ENCODE results near the gene NUCKS1. TPM values are rescaled to one million over a fixed set of nuclear protein-coding genes. Genes with fewer than 3 reads are reported as not detected.
A peak's percentile ranks its signal among the peaks of the same experiment; 100 is the strongest.

The NUCKS1 gene
- total RNA-seq, 3 donors from 2014 or later: 84.5 to 107 (median 93.4) TPM

DNA sequence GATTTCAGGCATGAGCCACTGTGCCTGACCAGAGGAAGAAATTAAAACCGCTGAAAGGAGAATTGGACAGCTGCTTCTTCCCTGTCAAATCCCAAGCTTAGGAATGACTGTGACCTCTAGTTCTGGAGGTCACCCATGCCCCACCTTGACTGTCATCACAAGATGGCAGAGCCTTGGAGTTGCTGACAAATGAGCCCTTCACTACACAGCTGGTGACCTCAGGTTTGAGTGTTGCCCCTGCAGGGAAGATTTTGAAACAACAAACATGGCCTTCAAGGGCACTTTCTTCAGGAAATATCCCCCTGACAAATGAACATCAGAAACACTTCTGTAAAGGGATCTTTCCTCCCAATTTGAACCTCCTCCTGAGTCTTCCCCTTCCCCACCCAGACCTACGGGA lies 62.7 kb downstream of the NUCKS1 start:
- H3K36me3 Mint-ChIP-seq (ENCODE audit: insufficient read depth): no peaks in the 10 kb centered on the region
- DNase-seq: no peak

DNA sequence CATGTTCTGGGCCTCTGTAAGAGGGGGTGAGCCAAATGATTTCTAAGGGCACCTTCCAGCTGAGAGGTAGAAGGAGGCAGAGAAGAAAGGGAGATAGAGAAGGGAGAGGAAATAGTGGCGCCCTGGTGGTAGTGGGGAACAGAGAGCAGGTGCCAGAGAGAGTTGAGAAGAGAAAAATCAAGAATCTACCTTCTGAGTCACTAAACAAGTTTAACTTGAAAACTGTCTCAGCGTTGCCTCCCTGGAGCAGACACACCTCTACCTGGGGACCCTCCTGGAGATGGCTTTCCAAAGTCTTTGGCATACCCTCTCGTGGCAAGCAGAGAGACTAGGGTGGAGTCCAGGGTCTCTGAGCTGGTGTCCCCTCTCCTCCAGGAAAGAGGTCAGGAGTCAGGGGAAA lies 68.6 kb downstream of the NUCKS1 start:
- Mint-ChIP-seq H3K36me3 (ENCODE audit: insufficient read depth) (no peaks in the 10 kb centered on the region), H3K27me3 (ENCODE audit: low read depth) (peaks cover 8% of the 10 kb centered on the region), H3K9me3 (no peaks in the 10 kb centered on the region), H3K4me1 (ENCODE audit: low read depth) (peaks cover 11% of the 10 kb centered on the region), H3K4me3 (peak overlapping the region; percentile 75)
- no peak for ATAC-seq
- DNase-seq: no peak

More for the DNA sequence above, 62.7 kb downstream of the NUCKS1 start:
- no peaks in the 10 kb centered on the region for H3K9me3 Mint-ChIP-seq
- no peak overlapping the region for H3K4me3 Mint-ChIP-seq
- H3K27me3 Mint-ChIP-seq (ENCODE audit: low read depth): peaks cover 8% of the 10 kb centered on the region
- H3K4me1 Mint-ChIP-seq (ENCODE audit: low read depth): no peaks in the 10 kb centered on the region
- no peak for ATAC-seq

DNA sequence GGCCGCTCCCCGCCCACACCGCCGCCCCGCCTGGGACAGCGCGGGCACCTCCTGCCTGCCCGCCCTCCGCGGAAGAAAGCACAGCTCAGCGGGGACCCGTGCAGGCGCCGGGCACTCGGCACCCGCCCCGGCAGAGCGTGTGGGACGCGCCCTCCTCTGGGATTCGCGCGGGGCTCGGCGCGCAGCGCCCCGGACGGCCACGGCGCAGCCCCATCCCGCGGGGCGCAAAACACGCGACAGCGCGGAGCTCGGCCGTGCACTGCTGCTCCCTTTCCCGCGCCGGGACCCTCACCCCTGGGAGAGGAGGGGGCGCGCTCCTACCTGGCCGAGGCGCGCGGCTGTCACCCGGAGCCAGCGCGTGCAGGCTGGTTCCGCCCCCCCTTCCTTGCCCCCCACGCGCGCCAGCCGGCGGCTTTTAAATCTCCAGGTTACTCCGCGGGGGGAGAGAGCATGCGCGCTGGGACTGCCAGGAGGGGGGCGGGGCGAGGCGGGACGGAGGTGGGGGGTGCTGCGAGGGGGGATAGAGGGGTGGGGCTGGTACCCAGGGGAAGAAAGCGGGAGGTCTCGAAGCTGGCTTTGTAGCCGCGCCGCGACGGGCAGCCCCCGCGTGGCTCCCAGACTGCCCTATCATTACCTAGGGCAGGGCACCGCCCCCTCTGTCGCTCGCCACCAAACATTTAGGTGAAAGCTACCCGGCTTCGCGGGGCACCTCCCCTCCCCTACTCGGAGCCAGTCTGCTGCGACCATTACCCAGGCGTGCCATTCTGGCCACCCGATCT lies 69.7 kb downstream of the NUCKS1 start, which contains the start of gene SLC45A3:
Gene SLC45A3 (minus strand): TSS at position 437 of the 779 bp plus-strand sequence. CDS start 15,853 bp downstream, outside the sequence.
- H3K4me3 Mint-ChIP-seq: peak within 1 kb of the TSS; percentile 81
- ATAC-seq (peak; percentile 73 to 86), DNase-seq (peak; percentile 34)
- peaks cover 8% of the 10 kb centered on the region for H3K27me3 Mint-ChIP-seq (ENCODE audit: low read depth)
- no peaks in the 10 kb centered on the region for H3K9me3 Mint-ChIP-seq
- H3K4me1 Mint-ChIP-seq (ENCODE audit: low read depth): peaks cover 11% of the 10 kb centered on the region
- H3K36me3 Mint-ChIP-seq (ENCODE audit: insufficient read depth): no peaks in the 10 kb centered on the region

DNA sequence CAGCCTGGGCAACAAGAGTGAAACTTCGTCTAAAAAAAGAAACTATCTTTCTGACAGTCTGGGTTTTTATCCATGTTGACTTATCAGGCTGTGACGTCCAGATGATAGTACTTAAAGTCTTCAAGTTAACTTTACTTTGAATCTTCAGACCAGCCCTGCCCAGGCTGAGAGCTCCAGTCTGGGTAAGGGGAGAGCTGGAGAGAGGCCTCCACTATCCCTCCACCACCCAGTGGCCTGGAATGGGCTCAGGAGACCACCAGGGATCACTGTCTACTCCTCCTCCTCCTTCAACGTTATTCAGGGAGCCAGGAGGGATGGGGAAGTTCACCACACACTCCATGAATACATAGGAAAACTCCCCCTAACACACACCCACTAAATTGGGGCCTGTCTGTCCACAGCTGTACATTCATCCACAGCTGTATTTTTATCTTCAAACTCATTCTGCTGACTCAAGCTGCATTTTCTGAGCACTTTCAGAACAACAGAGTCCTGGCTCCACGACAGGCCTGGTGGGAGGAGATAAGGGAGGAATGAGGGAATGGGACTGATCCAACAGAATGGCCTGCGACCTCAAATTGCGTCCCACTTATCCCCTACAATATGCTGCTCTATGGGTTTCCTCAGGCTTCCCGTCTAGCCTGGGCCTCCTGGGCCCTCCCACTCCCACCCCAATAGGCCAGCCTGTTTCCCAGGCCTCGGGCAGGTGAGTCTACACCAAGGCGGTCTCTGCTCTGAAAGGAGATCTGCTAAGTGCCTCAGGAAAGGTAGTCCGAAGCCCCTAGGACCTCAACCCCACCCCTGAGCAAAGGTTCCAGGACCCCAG lies 71.5 kb downstream of the NUCKS1 start:
- H3K9me3 Mint-ChIP-seq: no peaks in the 10 kb centered on the region
- H3K36me3 Mint-ChIP-seq (ENCODE audit: insufficient read depth): no peaks in the 10 kb centered on the region
- ATAC-seq: no peak
- peak overlapping the region; percentile 81 for H3K4me3 Mint-ChIP-seq
- H3K4me1 Mint-ChIP-seq (ENCODE audit: low read depth): peaks cover 11% of the 10 kb centered on the region
- DNase-seq: no peak
- H3K27me3 Mint-ChIP-seq (ENCODE audit: low read depth): peaks cover 8% of the 10 kb centered on the region

DNA sequence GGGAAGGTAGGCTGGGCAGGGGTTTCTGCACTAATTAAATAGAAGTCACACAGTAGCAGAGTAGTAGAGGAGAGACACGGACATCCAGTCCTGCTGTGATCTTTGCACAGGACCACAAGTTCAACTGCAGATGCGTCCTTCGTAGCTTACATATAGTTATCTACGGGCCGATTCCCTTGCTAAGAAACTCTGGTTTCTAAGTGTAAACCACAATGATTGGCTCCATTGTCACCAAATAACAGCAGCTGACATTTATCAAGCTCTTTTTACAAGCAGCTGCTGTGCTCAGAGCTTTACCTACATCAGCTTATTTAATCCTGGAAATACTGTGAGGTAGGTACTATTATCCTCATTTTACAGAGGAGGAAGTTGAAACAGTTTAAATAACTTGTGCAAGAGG lies 72.8 kb downstream of the NUCKS1 start:
- peaks cover 10% of the 10 kb centered on the region for H3K27me3 Mint-ChIP-seq (ENCODE audit: low read depth)
- peaks cover 12% of the 10 kb centered on the region for H3K4me1 Mint-ChIP-seq (ENCODE audit: low read depth)
- H3K4me3 Mint-ChIP-seq: no peak overlapping the region
- no peaks in the 10 kb centered on the region for H3K9me3 Mint-ChIP-seq
- no peak for ATAC-seq
- H3K36me3 Mint-ChIP-seq (ENCODE audit: insufficient read depth): no peaks in the 10 kb centered on the region
- no peak for DNase-seq

DNA sequence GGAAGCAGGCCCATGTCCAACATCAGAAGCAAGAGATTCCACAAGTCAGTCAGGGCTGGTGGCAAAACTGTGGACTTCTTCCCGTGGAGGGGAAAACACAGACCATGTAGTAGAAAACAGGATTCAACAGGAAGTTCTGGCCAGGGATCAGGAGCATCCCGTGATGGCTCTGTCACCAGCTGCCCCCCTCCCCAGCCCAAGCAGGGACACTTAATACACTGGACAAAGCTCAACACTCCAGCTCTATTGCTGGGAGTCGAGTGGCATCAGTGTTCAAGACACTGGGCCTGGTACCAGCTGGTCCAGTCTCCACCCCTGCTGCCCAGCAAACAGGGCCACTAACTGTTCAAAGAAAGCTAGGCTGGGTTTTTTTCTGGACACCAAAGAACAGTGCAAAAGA lies 73.4 kb downstream of the NUCKS1 start:
- H3K9me3 Mint-ChIP-seq: no peaks in the 10 kb centered on the region
- H3K36me3 Mint-ChIP-seq (ENCODE audit: insufficient read depth): no peaks in the 10 kb centered on the region
- no peak for ATAC-seq
- peaks cover 13% of the 10 kb centered on the region for H3K4me1 Mint-ChIP-seq (ENCODE audit: low read depth)
- no peak for DNase-seq
- H3K4me3 Mint-ChIP-seq: no peak overlapping the region
- peaks cover 11% of the 10 kb centered on the region for H3K27me3 Mint-ChIP-seq (ENCODE audit: low read depth)

DNA sequence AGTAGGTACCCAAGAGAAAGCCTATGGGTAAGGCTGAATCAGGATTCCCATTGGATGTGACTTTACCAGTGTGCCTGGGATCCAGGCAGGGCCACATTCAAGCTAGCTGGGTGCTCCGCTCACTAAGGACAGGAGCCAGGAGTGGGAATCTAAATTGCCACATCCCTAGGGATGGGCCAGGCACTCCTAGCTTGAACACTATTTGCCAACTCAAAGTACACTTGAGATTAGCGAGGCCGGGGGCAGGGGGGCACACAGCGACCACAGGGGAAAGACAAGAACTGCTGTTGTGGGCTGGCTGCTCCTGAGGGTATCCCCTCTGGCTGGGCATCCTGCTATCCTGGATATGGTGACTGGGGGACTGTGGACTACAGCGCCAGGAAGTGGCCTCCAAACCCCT lies 74.0 kb downstream of the NUCKS1 start:
- Mint-ChIP-seq H3K9me3 (no peaks in the 10 kb centered on the region), H3K4me3 (no peak overlapping the region), H3K4me1 (ENCODE audit: low read depth) (peaks cover 12% of the 10 kb centered on the region), H3K36me3 (ENCODE audit: insufficient read depth) (no peaks in the 10 kb centered on the region), H3K27me3 (ENCODE audit: low read depth) (peaks cover 10% of the 10 kb centered on the region)
- DNase-seq (no peak), ATAC-seq (no peak)

DNA sequence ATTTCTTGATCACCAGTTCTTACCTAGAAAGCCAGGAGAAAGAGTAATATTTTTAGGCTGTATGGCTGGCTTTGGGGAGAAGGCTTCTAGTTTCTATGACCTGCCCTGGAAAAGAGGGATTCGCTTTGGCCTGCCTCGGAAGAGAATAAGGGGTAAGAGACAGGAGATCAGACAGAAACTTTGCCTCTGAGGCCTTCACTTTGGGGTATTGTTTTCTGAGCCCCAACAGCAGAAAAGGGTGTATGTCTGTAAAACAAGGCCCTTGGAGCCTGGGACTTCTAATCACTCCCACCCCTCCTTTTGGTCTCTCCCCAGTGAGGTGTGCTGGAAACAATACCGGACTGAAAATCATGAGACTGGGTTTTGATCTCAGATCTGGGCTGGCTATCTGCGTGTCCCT lies 74.7 kb downstream of the NUCKS1 start:
- no peak for ATAC-seq
- H3K27me3 Mint-ChIP-seq (ENCODE audit: low read depth): peaks cover 6% of the 10 kb centered on the region
- H3K9me3 Mint-ChIP-seq: no peaks in the 10 kb centered on the region
- no peak for DNase-seq
- no peaks in the 10 kb centered on the region for H3K36me3 Mint-ChIP-seq (ENCODE audit: insufficient read depth)
- peaks cover 8% of the 10 kb centered on the region for H3K4me1 Mint-ChIP-seq (ENCODE audit: low read depth)
- no peak overlapping the region for H3K4me3 Mint-ChIP-seq

DNA sequence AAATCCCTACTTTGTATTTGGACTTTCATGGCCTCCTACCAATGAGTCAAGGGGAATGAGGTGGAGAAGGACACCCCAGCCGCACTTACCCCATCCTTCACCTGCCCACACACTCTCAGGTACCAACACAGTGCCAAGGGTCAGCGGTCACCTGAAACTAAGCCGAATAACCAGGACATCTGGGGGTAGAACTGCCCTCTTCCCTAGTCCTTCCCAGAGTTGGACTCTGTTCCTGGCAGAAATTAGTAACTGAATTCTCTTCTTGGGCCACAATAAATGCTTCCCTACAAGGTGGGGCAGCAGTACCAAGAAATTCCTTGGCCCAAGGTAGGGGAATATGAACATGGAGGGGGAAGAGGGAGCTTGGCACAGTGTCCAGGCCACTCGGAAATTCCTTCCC lies 77.0 kb downstream of the NUCKS1 start:
- H3K36me3 Mint-ChIP-seq (ENCODE audit: insufficient read depth): no peaks in the 10 kb centered on the region
- H3K4me1 Mint-ChIP-seq (ENCODE audit: low read depth): peaks cover 2% of the 10 kb centered on the region
- H3K27me3 Mint-ChIP-seq (ENCODE audit: low read depth): peaks cover 21% of the 10 kb centered on the region
- H3K4me3 Mint-ChIP-seq: no peak overlapping the region
- no peak for DNase-seq
- H3K9me3 Mint-ChIP-seq: no peaks in the 10 kb centered on the region
- ATAC-seq: no peak

DNA sequence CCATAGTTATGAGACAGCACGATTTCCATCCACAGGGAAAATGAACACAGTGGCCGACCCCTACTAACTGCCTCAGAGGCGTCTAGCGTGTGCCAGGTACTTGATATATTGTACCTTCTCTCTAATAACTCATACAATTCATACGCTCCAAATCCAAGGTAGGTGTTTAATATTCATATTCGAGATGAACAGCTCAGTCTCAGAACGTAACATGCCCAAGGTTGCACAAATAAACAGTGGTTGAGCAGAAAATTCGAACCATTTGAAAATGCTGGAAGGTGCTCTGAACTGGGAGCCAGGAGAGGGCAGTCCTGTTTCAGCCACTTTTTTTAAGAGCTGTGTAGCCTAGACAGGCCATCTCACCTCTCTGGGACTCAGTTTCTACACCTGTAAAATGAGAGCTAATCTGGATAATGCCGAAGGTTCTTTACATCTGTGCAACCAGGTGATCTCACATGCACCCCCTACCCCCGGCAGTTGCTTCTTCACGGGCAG lies 77.5 kb downstream of the NUCKS1 start:
- Mint-ChIP-seq H3K9me3 (no peaks in the 10 kb centered on the region), H3K4me1 (ENCODE audit: low read depth) (peaks cover 2% of the 10 kb centered on the region), H3K36me3 (ENCODE audit: insufficient read depth) (no peaks in the 10 kb centered on the region), H3K4me3 (no peak overlapping the region), H3K27me3 (ENCODE audit: low read depth) (peaks cover 24% of the 10 kb centered on the region)
- DNase-seq (no peak), ATAC-seq (no peak)

DNA sequence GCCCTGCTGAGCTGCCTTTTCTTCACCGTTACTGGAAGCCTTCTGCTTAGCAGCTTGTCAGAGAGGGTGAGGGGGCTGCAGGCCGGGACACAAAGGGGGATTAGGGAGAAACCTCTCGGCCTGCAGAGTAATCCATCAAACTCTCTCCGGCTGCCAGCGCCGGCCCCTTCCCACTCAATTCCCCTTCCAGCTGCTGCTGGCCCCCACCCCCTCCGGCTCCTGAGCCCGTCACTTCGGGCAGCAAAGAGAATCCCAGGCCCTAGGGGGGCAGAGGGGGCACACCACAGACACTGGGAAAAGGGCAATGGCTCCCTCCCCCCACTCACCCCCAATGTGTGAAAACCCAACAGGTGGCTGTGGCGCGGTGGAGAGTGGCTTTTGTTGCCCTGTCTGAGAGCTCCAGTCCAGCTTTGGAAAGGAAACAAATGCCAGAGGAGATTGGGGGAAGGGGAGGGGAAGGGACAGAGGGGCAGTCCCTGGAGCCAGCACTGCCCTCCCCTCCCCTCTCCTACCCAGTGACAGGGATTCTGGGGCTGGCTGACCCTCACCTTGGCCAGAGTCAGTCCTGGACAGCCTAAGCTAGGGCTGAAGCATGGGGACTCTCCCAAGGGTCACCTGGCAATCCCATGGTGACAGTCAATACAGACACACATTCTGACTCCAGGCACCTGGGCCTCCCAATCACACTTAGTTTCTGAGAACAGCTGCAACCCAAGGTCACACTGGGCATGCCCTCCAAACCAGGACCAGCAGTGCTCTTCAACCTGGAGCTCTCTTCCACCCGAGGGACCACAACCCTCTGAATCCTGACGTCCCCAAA lies 79.2 kb downstream of the NUCKS1 start:
- ATAC-seq: no peak
- no peak overlapping the region for H3K4me3 Mint-ChIP-seq
- H3K9me3 Mint-ChIP-seq: no peaks in the 10 kb centered on the region
- no peaks in the 10 kb centered on the region for H3K36me3 Mint-ChIP-seq (ENCODE audit: insufficient read depth)
- H3K27me3 Mint-ChIP-seq (ENCODE audit: low read depth): peaks cover 24% of the 10 kb centered on the region
- no peak for DNase-seq
- peaks cover 2% of the 10 kb centered on the region for H3K4me1 Mint-ChIP-seq (ENCODE audit: low read depth)

DNA sequence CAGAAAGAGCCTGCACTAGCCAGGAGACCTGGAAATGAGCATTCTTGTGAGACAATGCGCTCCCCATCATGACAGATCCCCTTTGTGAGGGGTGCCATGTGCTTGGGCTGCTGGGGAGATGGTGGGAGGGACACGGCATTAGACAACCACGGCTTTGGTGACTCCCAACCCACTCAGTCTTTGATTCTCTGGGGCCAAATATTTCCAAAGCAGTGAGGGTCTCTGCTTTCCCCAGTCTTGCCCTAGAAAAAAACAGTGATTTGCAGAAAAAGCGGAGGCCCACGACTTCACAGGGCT lies 79.9 kb downstream of the NUCKS1 start:
- Mint-ChIP-seq H3K27me3 (ENCODE audit: low read depth) (peaks cover 24% of the 10 kb centered on the region), H3K4me3 (no peak overlapping the region), H3K4me1 (ENCODE audit: low read depth) (peaks cover 5% of the 10 kb centered on the region), H3K36me3 (ENCODE audit: insufficient read depth) (no peaks in the 10 kb centered on the region), H3K9me3 (no peaks in the 10 kb centered on the region)
- no peak for DNase-seq
- ATAC-seq: no peak

DNA sequence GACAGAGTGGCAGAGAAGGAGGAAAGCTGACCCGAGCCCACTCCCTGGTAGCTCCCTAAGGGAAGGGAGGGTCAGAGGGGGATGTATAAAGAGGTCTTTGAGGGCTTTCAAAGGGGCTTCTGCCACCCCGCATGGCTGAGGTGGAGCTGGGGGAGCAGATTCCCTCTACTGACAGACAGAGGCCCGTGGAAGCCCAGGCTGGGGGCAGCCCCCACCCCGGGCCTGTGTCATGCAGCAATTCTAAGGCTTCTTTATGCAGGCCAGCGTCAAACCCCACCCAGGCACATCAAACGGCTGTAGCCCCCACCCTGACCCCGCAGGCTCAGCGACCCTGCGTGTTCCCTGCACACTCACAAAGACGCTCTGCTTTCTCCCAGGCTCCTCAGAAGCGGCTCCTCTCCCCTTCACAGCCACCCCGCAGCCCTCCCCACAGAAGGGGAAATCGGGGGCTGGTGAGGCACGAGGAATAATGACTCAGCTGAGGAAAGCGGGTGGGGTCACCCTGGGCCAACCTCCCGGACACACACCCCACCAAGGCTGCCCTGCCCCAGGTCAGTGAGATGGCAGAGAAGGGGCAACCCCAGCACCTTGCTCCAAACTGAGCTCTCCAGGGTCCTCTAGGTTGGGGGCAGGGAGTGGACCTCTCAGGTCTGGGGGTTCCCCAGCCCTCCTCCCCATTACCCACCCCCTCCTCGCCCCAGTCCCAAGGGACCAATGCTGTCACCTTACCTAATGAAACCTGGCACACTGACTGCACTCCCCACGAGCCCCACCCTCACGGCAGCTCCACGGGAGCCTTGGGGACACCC lies 80.4 kb downstream of the NUCKS1 start:
- no peaks in the 10 kb centered on the region for H3K36me3 Mint-ChIP-seq (ENCODE audit: insufficient read depth)
- H3K4me1 Mint-ChIP-seq (ENCODE audit: low read depth): peaks cover 5% of the 10 kb centered on the region
- H3K27me3 Mint-ChIP-seq (ENCODE audit: low read depth): peaks cover 24% of the 10 kb centered on the region
- no peaks in the 10 kb centered on the region for H3K9me3 Mint-ChIP-seq
- peak in 1 of 2 donors; percentile 23 for ATAC-seq
- no peak overlapping the region for H3K4me3 Mint-ChIP-seq
- no peak for DNase-seq
